ENCODE measurements around the gene METTL4. TPM values are rescaled to one million over a fixed set of nuclear protein-coding genes. Genes with fewer than 3 reads are reported as not detected.
"Not testable (repeated sequence)": the region's sequence is repeated elsewhere in the genome, so short reads cannot be mapped to it uniquely, and the experiment has no call there.

Gene METTL4
- total and polyA plus RNA-seq, 4 donors = 8.8 to 19.6 (median 15.6) TPM

DNA sequence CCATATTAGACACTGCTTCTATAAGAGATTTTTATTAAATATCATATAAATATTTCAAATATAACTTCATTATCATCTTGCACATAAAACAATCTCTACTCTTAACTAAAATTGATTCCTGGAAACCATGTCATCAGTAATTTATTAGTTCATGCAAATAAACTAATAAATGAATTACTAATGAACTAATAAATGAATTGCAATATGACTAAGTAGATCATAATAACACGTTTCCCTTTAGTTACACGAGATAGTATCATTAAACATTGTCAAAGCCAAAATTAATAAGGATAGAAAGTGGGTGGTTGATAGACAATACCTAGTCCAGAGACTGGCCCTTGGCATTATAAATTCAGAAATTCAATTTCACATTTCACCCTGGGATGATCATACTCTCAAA is 26.1 kb downstream of the METTL4 start:
- no peaks in the 10 kb centered on the region for H3K27me3 ChIP-seq (ENCODE audit: control insufficient read depth, insufficient read depth, low read length)
- no peak overlapping the region for H3K27ac ChIP-seq (ENCODE audit: low read depth, low read length)
- DNase-seq (ENCODE audit: low read depth in 4 of 6, low spot score in 6 of 6) = no peak
- no peaks in the 10 kb centered on the region for H3K4me1 ChIP-seq (ENCODE audit: control insufficient read depth, insufficient read depth, low read length)
- H3K4me3 ChIP-seq (ENCODE audit: low read depth, low read length) = no peak overlapping the region
- no peaks in the 10 kb centered on the region for H3K9me3 ChIP-seq (ENCODE audit: control insufficient read depth, insufficient read depth, low read length)
- H3K36me3 ChIP-seq (ENCODE audit: control insufficient read depth, insufficient read depth, low read length) = no peaks in the 10 kb centered on the region
- no CpG with 5 or more reads among the region's 2 CpGs for WGBS (ENCODE audit: insufficient coverage)

DNA sequence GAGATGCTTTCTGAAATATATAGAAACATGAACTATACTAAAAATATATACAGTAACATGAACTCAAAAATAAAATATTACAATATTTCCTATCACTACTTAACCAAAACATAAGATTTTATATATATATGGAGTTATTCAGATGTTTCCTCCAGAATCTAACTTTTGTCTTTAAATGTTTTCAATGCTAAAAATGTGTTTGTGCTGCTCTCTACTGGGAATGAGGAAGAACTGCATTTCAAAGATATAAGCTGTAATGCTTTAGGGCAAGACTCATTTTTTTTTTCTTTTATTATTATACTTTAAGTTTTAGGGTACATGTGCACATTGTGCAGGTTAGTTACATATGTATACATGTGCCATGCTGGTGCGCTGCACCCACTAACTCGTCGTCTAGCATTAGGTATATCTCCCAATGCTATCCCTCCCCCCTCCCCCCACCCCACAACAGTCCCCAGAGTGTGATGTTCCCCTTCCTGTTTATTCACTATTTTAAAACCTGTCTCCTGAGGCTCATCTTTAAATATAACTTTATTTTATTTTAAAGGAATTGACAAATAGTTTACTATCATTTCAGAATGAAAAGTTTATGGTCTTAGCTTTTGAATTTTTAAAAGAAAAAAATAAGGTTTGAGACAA is 29.3 kb downstream of the METTL4 start:
- WGBS (ENCODE audit: insufficient coverage) = no CpG with 5 or more reads among the region's 3 CpGs
- not testable (repeated sequence) for H3K4me1 ChIP-seq (ENCODE audit: control insufficient read depth, insufficient read depth, low read length)
- peak; percentile 6 to 88 (median 32) for DNase-seq (ENCODE audit: low read depth in 4 of 6, low spot score in 6 of 6)

DNA sequence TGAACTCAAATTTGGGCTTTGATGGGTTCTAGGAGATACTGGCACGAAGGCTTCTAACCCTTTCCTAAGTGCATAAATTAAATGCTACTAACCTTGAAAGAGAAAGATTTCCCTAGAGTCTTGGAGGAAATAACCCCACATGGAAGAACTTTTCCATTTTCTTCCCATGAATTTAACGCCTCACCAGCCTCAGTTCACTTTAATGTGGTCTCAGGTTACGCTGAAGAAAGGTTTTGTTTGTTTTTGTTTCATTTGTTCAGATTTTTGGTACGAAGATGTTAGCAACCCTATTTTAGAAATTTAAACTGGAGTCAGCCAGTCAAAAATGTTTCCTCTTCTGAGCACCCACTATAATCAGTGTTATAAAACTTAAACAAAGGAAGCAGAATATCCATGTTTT is 30.7 kb downstream of the METTL4 start:
- whole genome bisulfite sequencing (ENCODE audit: insufficient coverage) = no CpG with 5 or more reads among the region's 4 CpGs
- no peaks in the 10 kb centered on the region for H3K36me3 ChIP-seq (ENCODE audit: control insufficient read depth, insufficient read depth, low read length)

More for the DNA sequence above, 29.3 kb downstream of the METTL4 start:
- H3K27ac ChIP-seq (ENCODE audit: low read depth, low read length); H3K9me3 ChIP-seq (ENCODE audit: control insufficient read depth, insufficient read depth, low read length); H3K4me3 ChIP-seq (ENCODE audit: low read depth, low read length); H3K27me3 ChIP-seq (ENCODE audit: control insufficient read depth, insufficient read depth, low read length); H3K36me3 ChIP-seq (ENCODE audit: control insufficient read depth, insufficient read depth, low read length): not testable (repeated sequence)

DNA sequence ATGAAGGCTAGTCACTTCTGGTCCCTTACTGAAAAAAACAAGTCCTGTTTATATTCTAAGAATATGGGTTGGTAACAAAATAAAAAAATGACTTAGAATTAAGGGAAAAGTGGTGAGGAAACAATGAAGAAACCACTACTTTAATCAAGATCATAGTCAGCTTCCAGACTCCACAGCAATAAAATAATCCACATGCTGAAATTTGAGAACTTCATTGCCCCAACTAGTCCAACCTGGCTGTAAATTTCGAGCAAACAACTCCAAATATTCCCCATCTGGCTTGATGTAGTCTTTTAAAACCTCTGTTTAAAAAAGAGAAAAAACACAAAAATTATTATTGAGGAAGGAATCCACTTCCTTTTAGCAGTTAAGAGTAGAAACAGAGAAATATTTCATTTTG is 32.5 kb downstream of the METTL4 start:
- no peaks in the 10 kb centered on the region for H3K36me3 ChIP-seq (ENCODE audit: control insufficient read depth, insufficient read depth, low read length)
- no peak for DNase-seq (ENCODE audit: low read depth in 4 of 6, low spot score in 6 of 6)
- WGBS (ENCODE audit: insufficient coverage) = no CpG with 5 or more reads among the region's 1 CpG

More for the DNA sequence above, 30.7 kb downstream of the METTL4 start:
- Histone ChIP-seq H3K4me1 (ENCODE audit: control insufficient read depth, insufficient read depth, low read length) (no peaks in the 10 kb centered on the region), H3K27ac (ENCODE audit: low read depth, low read length) (no peak overlapping the region), H3K27me3 (ENCODE audit: control insufficient read depth, insufficient read depth, low read length) (no peaks in the 10 kb centered on the region), H3K4me3 (ENCODE audit: low read depth, low read length) (no peak overlapping the region), H3K9me3 (ENCODE audit: control insufficient read depth, insufficient read depth, low read length) (no peaks in the 10 kb centered on the region)
- no peak for DNase-seq (ENCODE audit: low read depth in 4 of 6, low spot score in 6 of 6)

DNA sequence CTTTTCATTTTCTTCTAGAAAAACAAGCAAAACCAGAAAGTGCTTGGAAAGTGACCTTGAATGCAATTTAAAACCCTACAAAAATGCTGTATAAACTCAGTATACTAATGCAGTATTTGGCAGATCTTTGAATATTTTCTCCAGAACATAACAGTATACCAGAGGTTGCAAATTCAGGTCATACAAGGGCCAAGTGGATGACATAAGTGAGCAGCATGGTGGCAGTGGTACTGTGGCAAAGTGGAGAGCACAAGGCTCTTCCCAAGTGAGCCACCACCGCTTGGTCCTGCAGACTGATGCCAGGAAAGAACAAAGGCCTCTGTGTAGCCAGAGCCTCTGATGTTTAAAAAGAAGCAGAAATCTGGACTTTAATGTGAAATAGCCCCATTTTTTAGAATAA is 33.1 kb downstream of the METTL4 start:
- H3K36me3 ChIP-seq (ENCODE audit: control insufficient read depth, insufficient read depth, low read length) = no peaks in the 10 kb centered on the region
- no peak overlapping the region for H3K27ac ChIP-seq (ENCODE audit: low read depth, low read length)
- no peaks in the 10 kb centered on the region for H3K27me3 ChIP-seq (ENCODE audit: control insufficient read depth, insufficient read depth, low read length)
- no peaks in the 10 kb centered on the region for H3K9me3 ChIP-seq (ENCODE audit: control insufficient read depth, insufficient read depth, low read length)
- no CpG with 5 or more reads among the region's 1 CpG for WGBS (ENCODE audit: insufficient coverage)
- no peak overlapping the region for H3K4me3 ChIP-seq (ENCODE audit: low read depth, low read length)
- H3K4me1 ChIP-seq (ENCODE audit: control insufficient read depth, insufficient read depth, low read length) = no peaks in the 10 kb centered on the region
- peak in 1 of 6 donors; percentile 22 for DNase-seq (ENCODE audit: low read depth in 4 of 6, low spot score in 6 of 6)

More for the DNA sequence above, 32.5 kb downstream of the METTL4 start:
- no peaks in the 10 kb centered on the region for H3K9me3 ChIP-seq (ENCODE audit: control insufficient read depth, insufficient read depth, low read length)
- no peak overlapping the region for H3K27ac ChIP-seq (ENCODE audit: low read depth, low read length)
- no peaks in the 10 kb centered on the region for H3K4me1 ChIP-seq (ENCODE audit: control insufficient read depth, insufficient read depth, low read length)
- no peak overlapping the region for H3K4me3 ChIP-seq (ENCODE audit: low read depth, low read length)
- H3K27me3 ChIP-seq (ENCODE audit: control insufficient read depth, insufficient read depth, low read length) = no peaks in the 10 kb centered on the region

DNA sequence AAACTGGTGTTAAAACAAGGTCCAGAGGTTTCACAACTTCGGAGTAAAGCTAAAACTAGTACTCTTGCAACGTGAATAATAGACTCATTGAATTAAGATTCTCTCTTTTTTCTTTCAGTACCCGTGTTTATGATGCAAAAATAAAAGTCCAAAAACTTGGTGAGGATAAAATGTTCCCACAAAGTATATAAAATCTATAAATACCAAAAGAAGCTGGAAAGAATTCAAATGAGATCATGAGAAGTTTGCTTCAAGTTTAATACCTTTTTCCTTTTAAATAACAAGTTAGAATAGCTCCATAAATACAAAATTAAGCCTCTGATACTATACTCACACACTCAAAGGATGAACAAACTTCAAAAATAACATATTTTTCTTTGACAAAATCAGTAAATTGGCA is 34.0 kb downstream of the METTL4 start:
- no peaks in the 10 kb centered on the region for H3K9me3 ChIP-seq (ENCODE audit: control insufficient read depth, insufficient read depth, low read length)
- H3K27me3 ChIP-seq (ENCODE audit: control insufficient read depth, insufficient read depth, low read length) = no peaks in the 10 kb centered on the region
- H3K4me1 ChIP-seq (ENCODE audit: control insufficient read depth, insufficient read depth, low read length) = no peaks in the 10 kb centered on the region
- H3K36me3 ChIP-seq (ENCODE audit: control insufficient read depth, insufficient read depth, low read length) = no peaks in the 10 kb centered on the region
- WGBS (ENCODE audit: insufficient coverage) = no CpG with 5 or more reads among the region's 3 CpGs
- H3K27ac ChIP-seq (ENCODE audit: low read depth, low read length) = no peak overlapping the region
- H3K4me3 ChIP-seq (ENCODE audit: low read depth, low read length) = no peak overlapping the region
- no peak for DNase-seq (ENCODE audit: low read depth in 4 of 6, low spot score in 6 of 6)

DNA sequence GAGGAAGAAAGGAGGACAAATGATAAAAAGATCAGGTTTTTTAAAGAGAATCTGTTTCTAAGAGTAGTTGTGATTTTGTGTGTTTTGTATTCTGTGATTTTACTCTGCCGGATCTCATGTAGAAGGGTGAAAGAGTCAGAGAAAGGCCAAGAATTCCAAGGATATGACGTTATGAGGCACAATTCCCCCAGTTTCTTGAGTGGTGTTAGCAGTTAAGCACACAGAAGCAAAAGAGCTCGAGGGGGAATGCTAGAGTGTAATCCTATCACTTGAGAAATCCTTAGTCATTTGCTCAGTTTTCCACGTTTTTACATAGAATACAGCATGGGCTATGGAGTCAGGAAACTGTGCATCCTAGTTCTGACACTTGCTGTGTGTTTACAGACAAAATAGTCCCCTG is 34.8 kb downstream of the METTL4 start:
- H3K4me1 ChIP-seq (ENCODE audit: control insufficient read depth, insufficient read depth, low read length) = no peaks in the 10 kb centered on the region
- DNase-seq (ENCODE audit: low read depth in 4 of 6, low spot score in 6 of 6) = no peak
- no peaks in the 10 kb centered on the region for H3K9me3 ChIP-seq (ENCODE audit: control insufficient read depth, insufficient read depth, low read length)
- 78% methylated on average over 3 of the region's 4 CpGs for WGBS (ENCODE audit: insufficient coverage)
- no peak overlapping the region for H3K27ac ChIP-seq (ENCODE audit: low read depth, low read length)
- no peak overlapping the region for H3K4me3 ChIP-seq (ENCODE audit: low read depth, low read length)
- H3K27me3 ChIP-seq (ENCODE audit: control insufficient read depth, insufficient read depth, low read length) = no peaks in the 10 kb centered on the region
- H3K36me3 ChIP-seq (ENCODE audit: control insufficient read depth, insufficient read depth, low read length) = no peaks in the 10 kb centered on the region

DNA sequence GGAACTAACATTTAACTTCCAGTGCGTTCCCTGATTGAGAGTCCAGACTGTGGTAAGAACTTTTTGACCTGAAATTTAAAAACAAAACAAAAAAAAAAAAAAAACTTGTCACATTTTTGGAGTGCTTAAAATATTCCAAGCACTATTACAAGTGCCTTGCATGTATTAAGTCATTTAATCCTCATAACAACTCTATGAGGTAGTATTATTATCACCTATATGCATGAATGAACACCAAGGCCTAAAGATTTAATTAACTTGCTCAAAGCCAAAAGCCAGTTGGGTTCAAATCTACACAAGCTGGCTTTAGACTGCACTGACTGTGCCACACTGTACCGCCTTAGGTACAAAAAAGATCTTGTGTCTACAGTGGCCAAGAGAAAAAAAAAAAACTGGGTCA is 35.2 kb downstream of the METTL4 start:
- Histone ChIP-seq H3K36me3 (ENCODE audit: control insufficient read depth, insufficient read depth, low read length) (no peaks in the 10 kb centered on the region), H3K9me3 (ENCODE audit: control insufficient read depth, insufficient read depth, low read length) (no peaks in the 10 kb centered on the region), H3K4me1 (ENCODE audit: control insufficient read depth, insufficient read depth, low read length) (no peaks in the 10 kb centered on the region), H3K27me3 (ENCODE audit: control insufficient read depth, insufficient read depth, low read length) (no peaks in the 10 kb centered on the region), H3K27ac (ENCODE audit: low read depth, low read length) (no peak overlapping the region), H3K4me3 (ENCODE audit: low read depth, low read length) (no peak overlapping the region)
- no peak for DNase-seq (ENCODE audit: low read depth in 4 of 6, low spot score in 6 of 6)
- WGBS (ENCODE audit: insufficient coverage) = 100% methylated on average over 1 of the region's 2 CpGs

DNA sequence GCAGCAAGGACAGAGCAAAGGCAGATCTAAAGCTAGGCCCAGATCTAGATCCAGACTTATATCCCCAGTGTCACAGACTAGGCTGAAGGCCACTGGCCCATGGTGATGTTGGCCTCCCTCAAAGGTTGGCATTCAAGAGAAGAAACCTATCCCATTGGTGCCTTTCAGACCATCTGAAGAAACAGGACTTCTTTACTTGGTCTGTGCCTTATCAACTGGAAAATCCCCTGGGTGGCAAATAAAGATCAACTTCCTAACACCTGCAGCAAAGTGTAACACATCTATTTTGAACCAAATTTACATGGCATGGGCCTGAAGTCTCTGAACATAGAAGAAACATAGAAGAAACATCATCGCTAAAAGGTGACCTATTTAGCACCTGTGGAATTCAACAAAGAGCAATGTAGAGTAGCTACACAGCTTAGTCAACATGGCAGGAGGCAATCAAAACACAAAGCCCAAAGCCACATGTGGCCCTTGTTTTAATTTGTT is 35.8 kb downstream of the METTL4 start:
- no peak for DNase-seq (ENCODE audit: low read depth in 4 of 6, low spot score in 6 of 6)
- Histone ChIP-seq H3K4me1 (ENCODE audit: control insufficient read depth, insufficient read depth, low read length) (no peaks in the 10 kb centered on the region), H3K27ac (ENCODE audit: low read depth, low read length) (no peak overlapping the region), H3K9me3 (ENCODE audit: control insufficient read depth, insufficient read depth, low read length) (no peaks in the 10 kb centered on the region), H3K27me3 (ENCODE audit: control insufficient read depth, insufficient read depth, low read length) (no peaks in the 10 kb centered on the region), H3K36me3 (ENCODE audit: control insufficient read depth, insufficient read depth, low read length) (no peaks in the 10 kb centered on the region), H3K4me3 (ENCODE audit: low read depth, low read length) (no peak overlapping the region)
- WGBS (ENCODE audit: insufficient coverage) = 80% methylated on average over 1 of the region's 1 CpG

DNA sequence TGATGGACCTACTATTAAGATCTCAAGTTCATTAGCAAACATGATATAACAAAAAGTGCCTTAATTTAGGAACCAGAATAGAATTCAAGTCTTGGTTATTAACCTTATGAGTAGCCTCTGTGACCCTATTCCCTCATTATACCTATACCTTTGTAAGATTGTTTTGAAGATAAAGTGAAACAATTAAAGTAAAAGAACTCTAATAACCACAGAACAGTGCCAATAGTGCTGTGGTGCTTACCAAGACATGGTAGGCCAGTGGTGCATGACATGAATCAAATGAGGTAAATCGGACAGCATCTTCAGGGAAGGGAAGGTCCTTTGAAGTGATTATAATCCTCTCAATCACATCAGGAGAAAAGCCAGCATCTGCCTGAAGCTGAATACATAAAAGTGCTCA is 36.4 kb downstream of the METTL4 start:
- no CpG with 5 or more reads among the region's 1 CpG for WGBS (ENCODE audit: insufficient coverage)
- Histone ChIP-seq H3K4me3 (ENCODE audit: low read depth, low read length) (no peak overlapping the region), H3K4me1 (ENCODE audit: control insufficient read depth, insufficient read depth, low read length) (no peaks in the 10 kb centered on the region), H3K9me3 (ENCODE audit: control insufficient read depth, insufficient read depth, low read length) (no peaks in the 10 kb centered on the region), H3K27me3 (ENCODE audit: control insufficient read depth, insufficient read depth, low read length) (no peaks in the 10 kb centered on the region), H3K36me3 (ENCODE audit: control insufficient read depth, insufficient read depth, low read length) (no peaks in the 10 kb centered on the region), H3K27ac (ENCODE audit: low read depth, low read length) (no peak overlapping the region)
- DNase-seq (ENCODE audit: low read depth in 4 of 6, low spot score in 6 of 6) = no peak

All from spinal cord (tissue), 10 donors.